ENCODE data around the gene LMNTD2.

DNA sequence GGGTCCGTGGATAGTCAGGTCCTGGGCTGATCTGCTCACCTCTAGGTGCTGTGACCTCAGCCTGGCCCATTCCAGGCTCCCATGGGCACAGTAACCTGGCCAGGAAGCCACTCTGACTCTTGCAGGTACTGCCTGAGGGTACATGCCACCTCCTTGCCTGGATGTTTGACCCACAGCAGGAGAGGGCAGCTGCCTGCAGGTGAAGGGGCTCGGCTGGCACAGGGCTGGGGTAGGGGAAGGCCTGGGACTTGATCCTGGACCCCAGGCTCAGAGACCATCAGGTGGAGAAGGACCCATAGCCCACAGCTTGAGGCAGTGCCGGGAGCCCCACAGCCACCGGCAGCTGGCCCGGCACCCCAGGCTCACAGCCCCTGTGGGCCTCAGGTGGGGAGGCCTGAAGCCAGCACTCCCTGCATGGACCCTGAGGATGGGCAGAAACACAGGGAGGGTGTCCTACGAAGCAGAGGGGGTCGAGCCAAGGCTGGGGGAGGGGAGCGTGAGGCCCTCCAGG is 20.5 kb downstream of the LMNTD2 start:
- TF ChIP-seq CTCF (IDR thresholded peaks at IDR 0.05; ENCODE audit: poor library complexity) (no peak), EZH2phosphoT487 (IDR thresholded peaks at IDR 0.05; ENCODE audit: low read depth, severe bottlenecking, unreplicated experiment) (no peak)
